Endothelial cell of umbilical vein (primary cell): ENCODE data around the gene DNM2. TPM values are rescaled to one million over a fixed set of nuclear protein-coding genes. Genes with fewer than 3 reads are reported as not detected.

Experiments used
- BruUV-seq: library from RNA; stranded (reverse); fragments of 400-500 nt; replicated peaks from 2 replicates; lab custom pipeline; 2021; lab: Mats Ljungman, UMichigan
- CTCF ChIA-PET: fragments of 300-600, 350-600 bp; sonication (Branson Sonifier 250); formaldehyde crosslinking; loops from one replicate; lab custom pipeline; 2021; ENCODE audit warnings: antibody characterized with exemption, inconsistent platforms; lab: Charles Lee
- POLR2A ChIA-PET: fragments of 300-600, 350-600 bp; sonication (Branson Sonifier 250); formaldehyde crosslinking; loops from one replicate; lab custom pipeline; 2021; ENCODE audit warnings: antibody characterized with exemption, inconsistent platforms; lab: Charles Lee
- DNase-seq: peaks from one replicate; pipeline ENCODE4 v3.0.0-alpha.2; 2011; ENCODE audit warnings: low read depth, low spot score
- FAIRE-seq: peaks from 2 replicates; lab custom pipeline; 2011; peaks lifted over from hg19 to GRCh38; lab: Jason Lieb, UNC
- H2AFZ ChIP-seq: 2 replicates; pipeline ENCODE4 v1.6.0; 2012; ENCODE audit warnings: low read depth, low read length, control low read depth, inconsistent platforms
- H3K27ac ChIP-seq: 2 replicates; pipeline ENCODE4 v1.5.1; 2011; ENCODE audit warnings: low read depth, mild to moderate bottlenecking, control low read depth, low read length, moderate library complexity; ENCODE audit not compliant: insufficient read depth
- H3K27me3 ChIP-seq, 2 experiments: 2 replicates each; pipeline versions ENCODE4 v1.6.0 to v1.6.1; 2011; ENCODE audit warnings: low read length in 2 of 2, mixed read lengths in 1 of 2; ENCODE audit not compliant: control insufficient read depth in 2 of 2, insufficient read depth in 2 of 2
- H3K36me3 ChIP-seq, 2 experiments: 2 replicates in 1 of 2; 3 replicates in 1 of 2; pipeline ENCODE4 v1.5.1; 2011; ENCODE audit warnings: low read length in 2 of 2, mild to moderate bottlenecking in 1 of 2, moderate library complexity in 1 of 2; ENCODE audit not compliant: control insufficient read depth in 2 of 2, insufficient read depth in 2 of 2; ENCODE audit errors: extremely low read depth in 1 of 2
- H3K4me1 ChIP-seq: 3 replicates; pipeline ENCODE4 v1.5.1; 2011; ENCODE audit warnings: mild to moderate bottlenecking, low read length; ENCODE audit not compliant: control insufficient read depth, insufficient read depth; ENCODE audit errors: extremely low read depth
- H3K4me2 ChIP-seq: 2 replicates; pipeline ENCODE4 v1.6.1; 2011; ENCODE audit warnings: low read length, control low read depth, mixed read lengths; ENCODE audit not compliant: insufficient read depth
- H3K4me3 ChIP-seq, 3 experiments: fragments of 200-600 bp in 1 of 3; sonication (generic), shearing (Covaris generic) in 1 of 3; replicated peaks in 1 of 3; 2 replicates each; pipeline ENCODE4 v1.5.1; 2011 to 2016; ENCODE audit warnings: control low read depth in 3 of 3, low read length in 3 of 3, mild to moderate bottlenecking in 2 of 3, inconsistent platforms in 1 of 3, low read depth in 1 of 3, moderate library complexity in 1 of 3; ENCODE audit not compliant: insufficient read depth in 1 of 3
- H3K79me2 ChIP-seq: 2 replicates; pipeline ENCODE4 v1.6.0; 2012; ENCODE audit warnings: low read length, inconsistent platforms; ENCODE audit not compliant: control insufficient read depth, insufficient read depth
- H3K9ac ChIP-seq: replicated peaks from 2 replicates; pipeline ENCODE3; 2011; ENCODE audit warnings: low read length, control low read depth; ENCODE audit not compliant: insufficient read depth; ENCODE audit errors: extremely low read depth
- H3K9me1 ChIP-seq: replicated peaks from 3 replicates; pipeline ENCODE4 v1.6.0; 2011; ENCODE audit warnings: mild to moderate bottlenecking, low read length; ENCODE audit not compliant: control insufficient read depth, insufficient read depth; ENCODE audit errors: extremely low read depth
- H3K9me3 ChIP-seq: replicated peaks from 2 replicates; pipeline ENCODE4 v1.5.1; 2012; ENCODE audit warnings: low read length, inconsistent platforms; ENCODE audit not compliant: control insufficient read depth, insufficient read depth
- H4K20me1 ChIP-seq: replicated peaks from 2 replicates; pipeline ENCODE3; 2011; ENCODE audit warnings: mild to moderate bottlenecking, low read length; ENCODE audit not compliant: control insufficient read depth, insufficient read depth; ENCODE audit errors: extremely low read depth
- GATA2 ChIP-seq: IDR thresholded peaks from 2 replicates; pipeline ENCODE4 v1.7.0; 2011; ENCODE audit warnings: low read depth, mild to moderate bottlenecking, moderate library complexity, mixed read lengths, low read length; ENCODE audit not compliant: insufficient read length, insufficient read depth
- dilution Hi-C: fragments of 300-500 bp; cut with MboI; formaldehyde crosslinking; loops from one replicate; pipeline ENCODE4 v1.15.0; 2019; ENCODE audit warnings: low sequenced_read_pairs; ENCODE audit not compliant: extremely low pct_ligation_motif_present
- intact Hi-C: fragments of 100-400 bp; cut with micrococcal nuclease; formaldehyde crosslinking; loops from one replicate; pipeline ENCODE4 v1.10.0; 2022
- polyA plus RNA-seq, 4 experiments: library from polyadenylated mRNA; depleted of rRNA in 3 of 4; stranded (reverse) in 3 of 4; unstranded in 1 of 4; fragments of >200 nt; gene quantifications; 2 replicates each; pipeline versions ENCODE4 v1.2.1 to v1.2.3, GENCODE V29; 2011 to 2012; ENCODE audit warnings: missing spikeins in 1 of 4
- total RNA-seq: library from RNA; stranded (reverse); gene quantifications from 2 replicates; pipeline ENCODE4 v1.2.3, GENCODE V29; 2021
- TF ChIP-seq, protein P1 (sequence below), 2 donors: IDR thresholded peaks; 1 replicate in 1 of 2; 2 replicates in 1 of 2; pipeline ENCODE4 v1.5.1; 2011; ENCODE audit warnings: low read length in 2 of 2, mild to moderate bottlenecking in 2 of 2, moderate library complexity in 2 of 2, control low read depth in 1 of 2, inconsistent platforms in 1 of 2, low read depth in 1 of 2; ENCODE audit not compliant: insufficient read depth in 1 of 2; ENCODE audit errors: extremely low read depth in 1 of 2

DNM2 gene
- total and polyA plus RNA-seq, 2 donors (not counting 3 experiments of a cell fraction or from before 2014, with no cell fraction given), result 81.8 to 175 TPM

DNA sequence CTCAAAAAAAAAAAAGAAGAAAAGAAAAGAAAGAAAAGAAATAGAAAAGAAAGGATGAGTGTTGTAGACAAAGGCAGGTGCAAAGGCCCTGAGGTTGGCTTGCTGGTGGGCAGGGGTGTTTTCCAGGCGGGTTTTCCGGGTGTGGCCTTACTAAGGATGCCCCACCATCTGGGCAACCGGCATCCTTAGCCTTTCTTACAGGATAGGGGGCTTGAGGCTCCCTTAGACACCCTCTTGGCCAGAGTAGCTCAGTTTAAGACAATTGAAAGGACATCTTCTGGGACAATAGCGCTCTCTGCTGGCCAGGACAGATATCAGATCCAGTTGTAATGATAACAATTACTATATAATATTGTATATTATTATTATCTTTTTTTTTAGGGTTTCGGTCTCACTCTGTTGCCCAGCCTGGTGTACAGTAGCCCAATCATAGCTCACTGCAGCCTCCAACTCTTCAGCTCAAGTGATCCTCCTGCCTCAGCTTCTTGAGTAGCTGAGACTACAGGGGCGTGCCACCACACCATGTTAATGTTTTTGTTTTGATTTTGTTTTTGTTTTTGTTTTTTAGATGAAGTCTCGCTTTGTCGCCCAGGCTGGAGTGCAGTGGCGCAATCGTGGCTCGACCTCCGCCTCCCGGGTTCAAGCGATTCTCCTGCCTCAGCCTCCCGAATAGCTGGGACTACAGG, 18.1 kb upstream of the DNM2 start:
- no peak overlapping the region for H3K9ac ChIP-seq
- H4K20me1 ChIP-seq, result no peaks in the 10 kb centered on the region
- ChIA-PET CTCF (interaction anchor here (0.6 to 5.5 kb wide), 71 partner anchors 9 to 309 kb away, joined by 3 to 135 read pairs (median 4); partner anchors contain the start of genes CDC37, CDKN2D and DNM2), POLR2A (interaction anchor here (0.6 to 0.7 kb wide), 2 partner anchors 49 to 228 kb away, joined by 3 to 8 read pairs; no protein-coding TSS in a partner anchor)
- FAIRE-seq, result peak; percentile 79
- no peak overlapping the region for H3K4me2 ChIP-seq
- H2AFZ ChIP-seq, result no peak overlapping the region
- H3K79me2 ChIP-seq, result no peaks in the 10 kb centered on the region
- no peaks in the 10 kb centered on the region for H3K9me3 ChIP-seq
- no peak overlapping the region for H3K27ac ChIP-seq
- no peaks in the 10 kb centered on the region for H3K27me3 ChIP-seq
- H3K4me3 ChIP-seq, result no peak overlapping the region
- BruUV-seq, result no TSS peak
- no peak for TF ChIP-seq GATA2
- TF ChIP-seq, protein P1, sequence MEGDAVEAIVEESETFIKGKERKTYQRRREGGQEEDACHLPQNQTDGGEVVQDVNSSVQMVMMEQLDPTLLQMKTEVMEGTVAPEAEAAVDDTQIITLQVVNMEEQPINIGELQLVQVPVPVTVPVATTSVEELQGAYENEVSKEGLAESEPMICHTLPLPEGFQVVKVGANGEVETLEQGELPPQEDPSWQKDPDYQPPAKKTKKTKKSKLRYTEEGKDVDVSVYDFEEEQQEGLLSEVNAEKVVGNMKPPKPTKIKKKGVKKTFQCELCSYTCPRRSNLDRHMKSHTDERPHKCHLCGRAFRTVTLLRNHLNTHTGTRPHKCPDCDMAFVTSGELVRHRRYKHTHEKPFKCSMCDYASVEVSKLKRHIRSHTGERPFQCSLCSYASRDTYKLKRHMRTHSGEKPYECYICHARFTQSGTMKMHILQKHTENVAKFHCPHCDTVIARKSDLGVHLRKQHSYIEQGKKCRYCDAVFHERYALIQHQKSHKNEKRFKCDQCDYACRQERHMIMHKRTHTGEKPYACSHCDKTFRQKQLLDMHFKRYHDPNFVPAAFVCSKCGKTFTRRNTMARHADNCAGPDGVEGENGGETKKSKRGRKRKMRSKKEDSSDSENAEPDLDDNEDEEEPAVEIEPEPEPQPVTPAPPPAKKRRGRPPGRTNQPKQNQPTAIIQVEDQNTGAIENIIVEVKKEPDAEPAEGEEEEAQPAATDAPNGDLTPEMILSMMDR (IDR thresholded peaks at IDR 0.05; ENCODE audit: extremely low read depth in 1 of 2, insufficient read depth in 1 of 2, low read depth in 1 of 2, low read length in 2 of 2), result peak; percentile 51
- no peaks in the 10 kb centered on the region for H3K9me1 ChIP-seq
- dilution Hi-C loops (no loop called here), intact Hi-C loops (loop anchor here (1.0 to 10.0 kb wide), 6 partner anchors 118 to 297 kb away; partner anchors contain the start of genes CDC37 and CDKN2D)
- H3K4me1 ChIP-seq, result peaks cover 17% of the 10 kb centered on the region
- DNase-seq, result peak; percentile 64
- H3K36me3 ChIP-seq, result no peaks in the 10 kb centered on the region
